Umbilical cord (tissue), 2 donors: ENCODE data around the gene DDX60. TPM values are rescaled to one million over a fixed set of nuclear protein-coding genes. Genes with fewer than 3 reads are reported as not detected.
"Not testable (repeated sequence)": the region's sequence is repeated elsewhere in the genome, so short reads cannot be mapped to it uniquely, and the experiment has no call there.

ENCODE experiments used
- DNase-seq: peaks from one replicate; pipeline ENCODE4 v3.0.0-alpha.2; 2015; ENCODE audit warnings: low spot score
- total RNA-seq: library from RNA; depleted of rRNA; stranded (reverse); fragments of >200 nt; gene quantifications from one replicate; pipeline ENCODE4 v1.2.3, GENCODE V29; 2014; ENCODE audit warnings: low replicate concordance; ENCODE audit not compliant: insufficient read depth

The DDX60 gene
- total RNA-seq, 1 donor from 2014 or later, result 22.9 TPM

DNA sequence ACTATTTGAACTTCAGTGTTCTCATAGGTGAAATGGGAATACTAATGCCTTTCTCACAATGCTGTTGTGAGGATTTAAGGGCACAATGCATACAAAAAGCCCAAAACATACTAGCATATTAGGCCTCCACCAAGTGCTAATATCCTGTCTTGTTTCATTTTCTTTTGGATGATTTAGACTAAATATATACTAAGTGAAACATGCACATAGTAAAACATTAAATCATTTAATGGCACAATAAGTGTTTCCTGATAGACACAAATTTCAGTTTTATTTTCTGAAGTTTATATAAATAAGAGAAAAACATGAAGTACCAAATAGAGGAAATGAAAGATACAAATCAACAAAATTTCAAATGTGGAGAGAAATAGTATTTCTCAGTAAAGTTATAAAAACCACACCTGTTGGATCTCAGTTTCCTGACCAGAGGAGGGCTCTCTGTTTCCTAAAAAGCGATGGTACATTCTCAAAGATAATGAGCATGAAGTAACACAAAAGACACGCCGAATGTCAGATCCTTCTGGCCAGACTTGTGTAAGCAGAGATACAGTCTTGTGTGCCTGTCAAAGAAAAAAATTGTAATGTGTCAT, 25.1 kb downstream of the DDX60 start:
- DNase-seq, result no peak

DNA sequence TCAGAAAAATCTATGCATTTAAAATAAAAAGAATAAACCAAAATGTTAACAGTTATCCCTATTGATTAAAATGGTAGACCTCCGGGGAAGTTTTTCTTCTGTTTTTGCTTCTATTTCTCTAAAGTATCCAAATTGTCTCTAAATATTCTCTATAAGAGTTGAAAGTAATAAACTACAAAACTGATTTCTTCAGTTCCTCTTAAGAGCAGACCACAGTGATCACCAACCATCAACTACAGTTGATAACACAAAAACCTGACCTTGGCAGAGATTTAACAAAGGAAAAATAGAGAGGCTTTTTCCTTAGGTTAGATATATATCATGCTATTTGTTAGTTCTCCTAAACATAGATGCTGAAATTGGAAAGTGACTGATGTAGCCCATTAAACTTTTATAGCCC, 27.3 kb downstream of the DDX60 start:
- DNase-seq, result no peak

DNA sequence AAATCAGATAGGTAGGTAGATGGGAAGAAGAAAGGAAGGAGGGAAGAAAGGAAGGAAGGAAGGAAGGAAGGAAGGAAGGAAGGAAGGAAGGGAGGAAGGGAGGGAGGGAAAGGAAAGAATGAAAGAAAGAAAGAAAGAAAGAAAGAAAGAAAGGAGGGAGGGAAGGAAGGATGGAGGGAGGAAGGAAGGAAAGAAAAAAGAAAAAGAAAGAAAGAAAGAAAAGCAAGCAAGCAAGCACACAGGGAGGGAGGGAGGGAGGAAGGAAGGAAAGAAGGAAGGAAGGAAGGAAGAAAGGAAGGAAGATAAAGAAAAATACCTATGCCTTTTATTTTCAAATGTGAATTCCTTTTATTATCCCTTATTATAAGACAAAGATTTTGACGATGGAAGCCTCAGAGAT, 32.7 kb downstream of the DDX60 start:
- not testable (repeated sequence) for DNase-seq

DNA sequence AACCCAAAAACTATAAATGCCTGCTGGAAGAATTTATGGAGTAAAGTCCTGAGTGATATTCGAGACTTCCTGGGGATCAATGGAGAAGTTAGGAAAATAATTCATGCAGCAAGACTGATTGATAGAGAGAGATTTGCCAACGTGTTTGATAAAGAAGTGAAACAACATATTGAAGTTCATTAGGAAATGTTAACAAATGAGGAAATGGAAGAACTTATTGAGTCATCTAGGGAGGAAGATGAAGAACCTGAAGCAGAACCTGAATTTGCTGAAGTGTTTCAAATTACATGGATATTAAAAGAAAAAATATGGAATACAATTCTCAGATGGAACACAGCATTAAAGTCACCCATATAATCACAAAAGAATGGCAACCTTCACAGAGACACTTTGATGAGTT, 39.0 kb downstream of the DDX60 start:
- DNase-seq, result no peak

DNA sequence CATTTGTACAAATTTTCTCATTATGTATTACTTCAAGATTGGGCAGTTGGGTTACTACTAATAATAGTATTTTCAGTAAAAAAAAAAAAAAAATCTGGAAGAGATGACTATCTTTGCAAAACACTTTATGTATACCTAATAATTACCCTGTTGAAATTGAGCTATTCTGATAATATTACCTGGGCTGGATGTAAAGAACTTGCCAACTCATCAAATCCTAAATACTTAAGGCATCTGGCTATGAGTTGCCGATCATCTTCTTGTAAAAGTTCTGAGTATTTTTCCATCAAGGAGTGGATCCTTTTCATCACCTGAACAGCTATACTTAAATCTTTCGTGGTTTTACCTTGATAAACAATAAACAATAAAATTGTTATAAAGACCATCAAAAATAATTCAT, 42.7 kb downstream of the DDX60 start:
- DNase-seq, result no peak

DNA sequence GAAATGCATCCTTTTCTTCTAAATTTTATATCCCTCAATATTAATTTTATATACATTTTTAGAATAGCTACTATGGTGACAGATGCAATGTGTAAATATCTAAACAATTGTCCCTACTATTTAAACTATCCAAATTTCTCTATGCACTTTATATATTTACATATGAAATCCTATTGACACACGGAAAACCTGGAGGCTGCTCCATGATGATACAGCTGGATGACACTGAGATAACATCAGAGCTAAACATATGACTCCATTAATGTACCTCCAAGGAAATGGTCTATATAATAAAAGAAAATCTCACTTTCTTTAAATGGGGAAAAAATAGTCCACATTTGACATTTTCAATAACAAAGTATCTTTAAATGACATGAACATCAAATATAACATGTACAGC, 43.7 kb downstream of the DDX60 start:
- DNase-seq, result no peak

DNA sequence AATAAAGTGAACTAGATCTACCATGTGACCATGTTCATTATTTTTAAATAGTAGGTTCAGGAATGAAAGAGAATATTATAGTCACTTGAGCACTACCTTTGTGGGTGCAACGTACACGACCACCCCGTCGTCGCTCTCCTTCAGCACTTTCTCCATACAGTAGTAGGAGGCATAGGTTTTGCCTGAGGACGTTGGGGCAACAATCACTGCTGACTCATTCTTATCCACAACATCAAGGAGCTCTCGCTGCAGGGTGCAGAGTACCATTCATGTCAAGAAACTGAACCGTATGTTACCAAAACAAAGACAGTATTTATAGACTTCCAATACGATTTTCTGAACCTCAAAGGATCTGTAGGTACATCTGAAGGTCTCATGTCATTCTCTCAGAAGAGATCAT, 44.7 kb downstream of the DDX60 start:
- no peak for DNase-seq

DNA sequence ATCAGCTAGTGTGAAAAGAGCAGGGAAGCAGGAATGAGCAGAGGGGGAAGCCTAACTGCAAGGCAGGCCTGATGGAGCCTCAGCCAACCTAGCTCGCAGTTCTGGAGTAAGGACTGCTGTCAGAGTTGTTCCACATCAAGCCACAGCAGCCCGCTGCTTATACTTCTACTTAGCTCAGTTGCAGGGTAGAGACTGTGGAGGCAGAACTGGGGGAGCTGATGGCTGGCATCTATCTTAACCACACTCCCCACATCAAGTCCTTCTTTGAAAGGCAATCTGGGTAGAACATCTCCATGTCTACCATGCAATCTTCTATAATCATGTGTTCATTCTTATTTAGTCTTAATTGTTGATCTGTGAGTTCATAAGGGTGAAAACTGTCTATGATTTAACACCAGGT, 46.1 kb downstream of the DDX60 start:
- DNase-seq, result no peak

DNA sequence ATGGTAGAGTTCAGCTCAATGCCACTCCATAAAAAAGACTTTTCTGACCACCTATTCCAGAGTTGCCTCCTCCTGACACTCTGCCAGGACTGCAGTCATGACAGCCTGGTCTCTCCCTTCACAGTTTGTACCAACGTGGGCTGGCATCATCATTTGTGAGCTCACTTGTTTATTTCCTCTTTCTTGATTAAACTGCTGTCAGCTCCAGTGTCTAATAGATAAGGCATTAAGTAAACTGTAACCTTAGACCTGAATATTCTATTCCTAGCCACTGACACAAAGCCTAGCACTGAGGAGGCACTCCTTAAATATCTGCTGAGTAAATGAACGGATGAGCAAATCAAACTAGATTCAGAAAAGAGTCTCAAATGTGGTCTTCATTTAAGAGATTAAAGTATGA, 48.7 kb downstream of the DDX60 start:
- no peak for DNase-seq

DNA sequence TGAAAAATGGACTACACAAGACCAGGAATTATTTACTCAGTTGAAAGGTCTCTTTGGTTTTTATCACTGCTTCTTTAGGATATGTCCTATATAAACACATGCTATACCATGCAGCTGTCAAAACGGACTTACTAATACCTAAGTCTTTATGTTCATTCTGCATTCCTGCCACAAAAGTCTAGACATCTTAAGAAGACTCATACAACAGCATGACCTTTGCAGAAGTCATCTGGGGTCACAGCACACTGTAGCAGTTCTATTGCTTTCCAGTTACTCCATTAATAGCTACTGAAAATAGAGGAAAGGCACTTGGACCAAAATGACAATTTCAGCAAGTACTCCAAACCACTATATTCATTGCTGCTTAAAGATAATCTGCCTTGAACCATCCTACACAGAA, 53.2 kb downstream of the DDX60 start:
- no peak for DNase-seq

DNA sequence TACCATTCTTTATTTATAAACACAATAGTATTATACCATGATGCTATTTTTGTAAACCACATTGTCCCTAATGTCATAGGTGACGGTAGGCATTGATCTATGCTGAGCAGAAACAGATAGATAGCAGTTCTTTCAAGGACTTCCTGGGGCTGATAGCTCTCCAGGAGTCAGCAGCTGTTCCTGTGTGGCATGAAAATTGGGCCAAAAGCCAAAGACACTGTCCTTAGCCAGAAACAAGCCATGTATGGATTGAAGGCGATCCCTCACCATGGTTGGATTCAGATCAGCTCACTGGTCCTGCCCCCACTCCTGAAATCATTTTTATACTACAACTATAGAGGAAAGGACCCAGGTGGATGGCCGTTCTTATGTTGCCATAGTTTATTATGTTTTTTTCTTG, 53.6 kb downstream of the DDX60 start:
- no peak for DNase-seq

DNA sequence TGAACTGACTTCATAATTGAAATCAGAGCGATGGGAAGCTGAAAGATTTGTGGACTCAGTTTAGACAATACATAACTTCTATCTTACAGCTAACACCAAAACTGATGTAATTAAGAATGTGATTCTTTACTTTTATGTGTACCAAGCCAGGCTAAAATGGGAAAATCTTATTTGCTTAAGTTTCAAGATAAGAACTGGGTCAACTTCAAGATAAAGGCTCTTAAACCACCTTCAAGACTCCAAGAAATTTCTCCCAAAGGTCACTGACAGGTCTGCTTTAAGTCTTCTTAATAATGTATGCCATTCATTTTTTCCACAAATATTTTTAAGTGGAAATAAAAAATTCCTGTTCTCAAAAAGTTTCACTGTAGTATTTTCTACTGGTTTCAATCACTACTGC, 55.5 kb downstream of the DDX60 start:
- DNase-seq, result peak; percentile 7

DNA sequence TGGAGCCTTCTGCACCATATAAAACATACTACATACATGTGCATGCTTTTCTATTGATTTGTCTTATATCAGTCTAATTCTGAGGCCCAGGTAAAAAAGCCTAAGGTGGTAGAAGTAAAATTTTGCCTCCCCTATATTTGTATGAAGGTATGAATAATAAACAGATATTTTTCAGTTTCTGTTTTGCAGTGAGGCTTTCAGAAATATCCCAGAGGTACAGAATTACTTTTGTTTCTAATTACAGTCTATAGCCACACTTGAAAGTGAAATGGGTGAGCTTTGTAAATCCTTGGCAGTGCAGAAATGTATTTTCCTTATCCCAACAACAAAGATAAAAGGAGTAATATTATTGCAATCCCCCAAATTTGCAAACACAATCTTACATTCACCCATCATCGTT, 59.5 kb downstream of the DDX60 start:
- DNase-seq, result no peak

DNA sequence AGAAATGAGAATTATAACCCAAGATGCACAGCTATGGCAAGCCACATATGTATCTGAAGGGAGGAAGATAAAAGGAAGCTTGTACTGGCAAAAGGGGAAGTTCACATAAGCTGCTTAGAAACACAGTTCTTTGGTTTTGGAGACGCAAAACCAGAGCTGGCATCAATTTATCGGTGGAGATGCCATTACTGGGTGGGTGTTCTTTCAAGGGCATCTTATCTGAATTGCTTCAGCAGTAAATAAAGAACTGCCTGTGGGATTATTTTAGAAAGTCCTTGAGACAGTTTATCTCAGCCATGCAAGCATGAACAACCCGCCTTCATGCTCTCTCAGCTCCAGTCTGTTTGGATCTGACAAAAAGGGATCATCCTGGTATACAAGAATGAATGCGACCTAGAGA, 60.8 kb downstream of the DDX60 start:
- peak; percentile 89 for DNase-seq

DNA sequence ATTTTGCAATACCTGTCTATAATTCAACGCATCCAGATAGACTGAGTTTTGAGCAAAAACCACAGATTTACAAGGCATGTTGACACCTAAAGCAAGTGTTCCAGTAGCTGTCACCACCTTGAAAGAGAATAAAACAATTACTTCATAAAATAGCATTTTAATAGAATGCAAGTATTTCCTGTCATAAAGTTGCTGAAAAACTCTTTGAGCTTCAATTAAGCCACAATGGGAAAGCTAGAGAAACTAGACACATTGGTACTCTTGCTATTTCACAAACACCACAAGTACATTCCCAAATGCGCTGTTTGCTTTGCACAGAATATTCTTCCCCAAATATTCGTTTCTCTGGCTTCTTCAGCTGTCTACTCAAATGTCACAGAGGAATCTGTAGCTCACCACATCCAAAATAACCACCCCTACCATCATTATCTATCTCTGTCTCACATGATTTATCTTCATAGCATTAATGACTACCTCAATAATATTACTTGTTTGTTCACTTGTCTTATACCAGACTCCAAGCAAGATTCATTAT, 70.3 kb downstream of the DDX60 start:
- no peak for DNase-seq

DNA sequence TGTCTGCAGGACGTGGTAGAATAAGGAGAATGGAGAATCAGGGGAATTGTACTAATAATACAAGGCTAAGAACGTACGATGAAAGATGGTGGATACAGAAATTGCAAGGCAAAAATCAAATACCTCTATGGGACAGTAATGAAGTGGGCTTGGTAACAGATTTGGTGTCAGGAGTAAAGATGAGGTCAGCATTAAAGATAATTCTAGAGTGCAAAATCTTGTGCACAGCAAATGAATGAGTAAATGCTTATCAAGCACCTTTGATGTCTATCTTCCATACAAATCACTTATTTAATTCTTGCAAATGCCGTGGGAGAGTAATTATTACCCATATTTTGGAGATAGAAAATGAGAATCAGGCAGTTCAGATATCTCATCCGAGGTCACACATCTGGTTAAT, 70.9 kb downstream of the DDX60 start:
- no peak for DNase-seq

DNA sequence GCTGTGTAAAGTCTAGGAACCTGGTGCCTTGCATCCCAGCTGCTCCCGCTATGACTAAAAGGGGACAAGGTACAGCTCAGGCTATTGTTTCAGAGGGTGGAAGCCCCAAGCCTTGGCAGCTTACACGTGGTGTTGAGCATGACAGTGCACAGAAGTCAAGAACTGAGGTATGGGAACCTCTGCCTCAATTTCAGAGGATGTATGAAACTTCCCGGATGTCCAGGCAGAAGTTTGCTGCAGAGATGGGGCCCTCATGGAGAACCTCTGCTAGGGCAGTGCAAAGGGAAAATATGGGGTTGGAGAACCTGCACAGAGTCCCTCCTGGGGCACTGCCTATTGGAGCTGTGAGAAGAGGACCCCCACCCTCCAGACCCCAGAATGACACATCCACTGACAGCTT, 76.6 kb downstream of the DDX60 start:
- DNase-seq, result no peak

DNA sequence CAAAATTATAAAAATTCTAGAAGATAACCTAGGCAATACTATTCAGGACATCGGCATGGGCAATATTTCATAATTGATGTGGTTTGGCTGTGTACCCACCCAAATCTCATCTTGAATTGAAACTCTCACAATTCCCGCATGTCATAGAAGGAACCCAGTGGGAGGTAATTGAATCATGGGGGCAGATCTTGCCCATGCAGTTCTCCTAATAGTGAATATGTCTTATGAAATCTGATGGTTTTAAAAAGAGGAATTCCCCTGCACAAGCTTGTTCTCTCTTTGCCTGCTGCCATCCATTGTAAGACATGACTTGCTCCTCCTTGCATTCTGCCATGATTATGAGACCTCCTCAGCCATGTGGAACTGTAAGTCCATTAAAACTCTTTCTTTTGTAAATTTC, 77.7 kb downstream of the DDX60 start:
- no peak for DNase-seq

DNA sequence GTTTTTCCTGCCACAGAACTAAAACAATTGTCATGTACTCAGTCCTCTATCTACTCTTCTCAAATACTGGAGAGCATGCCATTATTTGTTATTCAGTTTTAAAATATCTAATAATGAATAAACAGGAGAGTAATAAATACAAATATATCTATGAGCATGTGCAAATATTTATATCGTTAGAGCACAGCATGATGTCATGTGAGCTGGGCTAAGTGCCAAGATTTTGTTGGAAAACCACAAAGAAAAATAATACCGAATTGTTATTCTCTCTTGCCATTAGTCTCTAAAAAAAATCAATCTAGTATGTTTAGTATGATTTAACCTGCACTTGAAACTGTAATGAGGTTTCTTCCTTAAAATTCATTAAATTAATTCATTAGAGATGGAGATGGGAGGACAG, 97.3 kb downstream of the DDX60 start:
- DNase-seq, result no peak

DNA sequence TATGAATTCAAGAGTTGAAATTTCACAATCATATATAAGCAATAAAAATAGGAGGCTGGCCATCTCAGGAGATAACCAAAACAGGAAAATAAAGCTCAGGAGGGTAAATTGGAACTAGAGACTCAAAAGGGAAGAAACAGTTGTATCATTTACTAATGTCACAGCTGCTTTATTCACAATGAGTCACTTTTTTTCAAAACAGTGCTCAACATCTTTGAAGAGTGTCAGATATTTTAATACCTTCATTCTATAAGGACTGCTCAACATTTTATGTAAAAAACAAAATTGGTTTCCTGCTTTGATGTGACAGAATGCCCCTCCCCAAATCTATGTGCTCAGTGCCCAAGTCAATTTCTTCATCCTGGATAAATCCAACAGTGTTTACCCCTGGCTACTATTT, 97.7 kb downstream of the DDX60 start:
- no peak for DNase-seq

DNA sequence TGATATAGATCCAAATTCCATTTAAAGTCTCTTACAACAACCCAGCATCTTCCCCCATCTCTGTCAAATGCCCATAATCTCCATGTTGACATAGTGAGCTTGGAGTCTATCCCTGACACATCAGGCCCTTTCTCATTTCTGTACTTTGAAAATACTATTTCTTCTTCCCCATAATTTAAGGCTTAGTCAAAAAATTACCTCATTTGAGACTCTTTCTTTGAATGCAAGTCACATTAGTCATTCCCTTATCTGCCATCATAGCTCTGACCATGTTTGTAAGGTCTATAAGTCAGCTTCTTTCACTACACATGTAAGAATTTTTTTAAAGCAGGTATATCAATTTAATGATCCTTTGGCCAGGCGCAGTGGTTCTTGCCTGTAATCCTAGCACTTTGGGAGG, 99.9 kb downstream of the DDX60 start:
- DNase-seq, result peak; percentile 7

DNA sequence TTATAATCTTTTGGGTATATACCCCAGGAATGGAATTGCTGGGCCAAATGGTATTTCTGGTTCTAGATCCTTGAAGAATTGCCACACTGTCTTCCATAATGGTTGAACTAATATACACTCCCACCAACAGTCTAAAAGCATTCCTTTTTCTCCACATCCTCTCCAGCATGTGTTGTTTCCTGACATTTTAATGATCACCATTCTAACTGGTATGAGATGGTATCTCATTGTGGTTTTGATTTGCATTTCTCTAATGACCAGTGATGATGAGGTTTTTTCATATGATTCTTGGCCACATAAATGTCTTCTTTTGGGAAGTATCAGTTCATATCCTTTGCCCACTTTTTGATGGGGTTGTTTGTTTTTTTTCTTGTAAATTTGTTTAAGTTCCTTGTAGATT, 105.0 kb downstream of the DDX60 start:
- DNase-seq, result not testable (repeated sequence)

DNA sequence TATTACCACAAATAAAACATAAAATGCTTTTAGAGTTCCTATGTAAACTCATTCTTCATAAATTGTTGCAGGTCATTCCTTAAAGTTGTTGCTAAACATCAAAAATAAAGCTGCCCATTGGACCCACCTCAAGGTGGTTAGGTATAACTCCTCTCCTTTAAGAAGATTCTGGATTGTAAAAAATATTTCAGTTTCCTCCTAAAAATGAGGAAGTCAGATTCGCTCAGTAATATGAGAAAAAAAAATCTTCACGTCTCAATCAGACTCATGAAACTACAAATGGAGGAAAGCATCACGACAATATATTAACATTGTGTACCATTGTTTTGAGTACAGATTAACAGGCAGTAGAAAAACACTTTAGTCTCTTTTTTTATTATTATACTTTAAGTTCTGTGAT, 105.9 kb downstream of the DDX60 start:
- no peak for DNase-seq

DNA sequence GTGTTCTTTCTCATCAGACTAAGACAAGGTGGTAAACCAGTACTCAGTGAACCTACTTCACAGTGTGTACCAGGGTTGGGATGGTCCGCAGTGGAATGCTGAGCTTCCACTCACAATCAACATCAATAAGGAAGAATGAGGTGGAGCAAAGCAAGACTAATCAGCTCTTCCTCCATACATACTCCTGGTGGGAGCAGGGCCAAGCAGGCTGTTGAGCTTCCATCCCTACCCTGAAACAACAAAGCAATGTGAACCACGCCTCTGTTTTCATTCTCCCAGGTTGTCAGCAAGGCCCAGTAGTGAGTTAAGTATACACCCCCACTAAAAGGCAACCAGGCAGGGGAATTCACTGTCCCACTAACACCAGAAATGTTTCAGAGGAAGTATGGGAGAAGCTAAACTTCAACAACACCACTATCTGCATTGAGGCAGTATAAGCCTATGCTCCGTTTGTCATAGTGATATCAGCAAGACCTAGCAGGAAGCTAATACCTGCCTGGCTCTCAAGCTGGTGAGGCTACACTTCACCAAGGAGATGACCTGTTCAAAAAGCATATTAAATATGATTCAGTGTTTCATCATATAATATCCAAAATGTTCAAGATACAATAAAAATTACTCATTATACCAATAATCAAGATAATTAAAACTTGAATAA, 109.5 kb downstream of the DDX60 start:
- DNase-seq, result no peak
